Measurements from ENCODE around the gene SHH.

GRCh38 chr7:155847821-155848435 is 35.7 kb upstream of the SHH start:
- TF ChIP-seq, protein P1, sequence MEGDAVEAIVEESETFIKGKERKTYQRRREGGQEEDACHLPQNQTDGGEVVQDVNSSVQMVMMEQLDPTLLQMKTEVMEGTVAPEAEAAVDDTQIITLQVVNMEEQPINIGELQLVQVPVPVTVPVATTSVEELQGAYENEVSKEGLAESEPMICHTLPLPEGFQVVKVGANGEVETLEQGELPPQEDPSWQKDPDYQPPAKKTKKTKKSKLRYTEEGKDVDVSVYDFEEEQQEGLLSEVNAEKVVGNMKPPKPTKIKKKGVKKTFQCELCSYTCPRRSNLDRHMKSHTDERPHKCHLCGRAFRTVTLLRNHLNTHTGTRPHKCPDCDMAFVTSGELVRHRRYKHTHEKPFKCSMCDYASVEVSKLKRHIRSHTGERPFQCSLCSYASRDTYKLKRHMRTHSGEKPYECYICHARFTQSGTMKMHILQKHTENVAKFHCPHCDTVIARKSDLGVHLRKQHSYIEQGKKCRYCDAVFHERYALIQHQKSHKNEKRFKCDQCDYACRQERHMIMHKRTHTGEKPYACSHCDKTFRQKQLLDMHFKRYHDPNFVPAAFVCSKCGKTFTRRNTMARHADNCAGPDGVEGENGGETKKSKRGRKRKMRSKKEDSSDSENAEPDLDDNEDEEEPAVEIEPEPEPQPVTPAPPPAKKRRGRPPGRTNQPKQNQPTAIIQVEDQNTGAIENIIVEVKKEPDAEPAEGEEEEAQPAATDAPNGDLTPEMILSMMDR (optimal IDR thresholded peaks at IDR 0.05 in 1 of 3, IDR thresholded peaks at IDR 0.05 in 1 of 3, conservative IDR thresholded peaks at IDR 0.05 in 1 of 3; ENCODE audit: extremely low read depth in 1 of 3, insufficient read depth in 2 of 3, low read length in 3 of 3): no peak
- TF ChIP-seq EZH2 (IDR thresholded peaks at IDR 0.05; ENCODE audit: low read length): no peak
